Adrenal gland (tissue), 5 donors: ENCODE measurements around the gene FAM89A.

Experiments used
- POLR2A ChIP-seq, 2 donors: fragments of 450-650 bp; IDR thresholded peaks; one replicate each; pipeline ENCODE4 v1.6.1; 2017; ENCODE audit warnings: antibody characterized with exemption in 2 of 2, mild to moderate bottlenecking in 2 of 2, moderate library complexity in 1 of 2
- TF ChIP-seq, protein P1 (sequence below), 6 experiments: fragments of 450-650 bp in 4 of 6; fragments of 200-600 bp in 2 of 6; sonication (generic) in 1 of 6; IDR thresholded peaks; 1 replicate in 5 of 6; 2 replicates in 1 of 6; pipeline versions ENCODE4 v1.5.1 to v1.8.0; 2016 to 2021; ENCODE audit warnings: antibody characterized with exemption in 6 of 6, mild to moderate bottlenecking in 2 of 6, moderate library complexity in 1 of 6
- donor health status: DM: no; HTN: no; CAD: no.

DNA sequence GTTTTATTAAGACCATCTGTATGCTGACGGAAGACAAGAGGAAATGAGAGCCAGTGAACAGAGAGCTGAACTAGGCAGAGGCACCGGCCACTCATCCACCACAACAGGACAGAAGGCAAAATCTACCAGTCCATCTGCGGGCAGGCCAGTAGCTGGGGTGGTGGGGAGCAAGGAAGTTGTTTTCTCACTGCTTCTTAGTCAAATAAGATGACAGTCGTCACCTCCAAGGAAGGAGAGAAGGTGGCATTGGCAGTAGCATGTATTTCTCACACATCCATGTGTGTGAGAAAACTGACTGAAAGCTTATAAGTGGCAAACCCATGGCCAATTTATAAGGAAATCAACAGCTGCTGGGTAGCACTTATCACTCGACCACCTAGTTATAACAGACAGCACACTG is 69.6 kb downstream of the FAM89A start:
- TF ChIP-seq, protein P1, sequence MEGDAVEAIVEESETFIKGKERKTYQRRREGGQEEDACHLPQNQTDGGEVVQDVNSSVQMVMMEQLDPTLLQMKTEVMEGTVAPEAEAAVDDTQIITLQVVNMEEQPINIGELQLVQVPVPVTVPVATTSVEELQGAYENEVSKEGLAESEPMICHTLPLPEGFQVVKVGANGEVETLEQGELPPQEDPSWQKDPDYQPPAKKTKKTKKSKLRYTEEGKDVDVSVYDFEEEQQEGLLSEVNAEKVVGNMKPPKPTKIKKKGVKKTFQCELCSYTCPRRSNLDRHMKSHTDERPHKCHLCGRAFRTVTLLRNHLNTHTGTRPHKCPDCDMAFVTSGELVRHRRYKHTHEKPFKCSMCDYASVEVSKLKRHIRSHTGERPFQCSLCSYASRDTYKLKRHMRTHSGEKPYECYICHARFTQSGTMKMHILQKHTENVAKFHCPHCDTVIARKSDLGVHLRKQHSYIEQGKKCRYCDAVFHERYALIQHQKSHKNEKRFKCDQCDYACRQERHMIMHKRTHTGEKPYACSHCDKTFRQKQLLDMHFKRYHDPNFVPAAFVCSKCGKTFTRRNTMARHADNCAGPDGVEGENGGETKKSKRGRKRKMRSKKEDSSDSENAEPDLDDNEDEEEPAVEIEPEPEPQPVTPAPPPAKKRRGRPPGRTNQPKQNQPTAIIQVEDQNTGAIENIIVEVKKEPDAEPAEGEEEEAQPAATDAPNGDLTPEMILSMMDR (IDR thresholded peaks at IDR 0.05) = no peak
- no peak for TF ChIP-seq POLR2A (IDR thresholded peaks at IDR 0.05)
